Transverse colon (tissue), 4 donors: Measurements from ENCODE around the gene SPTBN5.

Experiments
- EP300 ChIP-seq: sonication (generic); formaldehyde crosslinking; IDR thresholded peaks from one replicate; pipeline ENCODE4 v1.6.1; 2017; ENCODE audit warnings: antibody characterized with exemption, low read depth
- POLR2A ChIP-seq: fragments of 450-650 bp; IDR thresholded peaks from one replicate; pipeline ENCODE4 v1.6.1; 2016; ENCODE audit warnings: antibody characterized with exemption, mild to moderate bottlenecking, moderate library complexity
- POLR2AphosphoS5 ChIP-seq, 3 donors: sonication (generic); formaldehyde crosslinking; IDR thresholded peaks; one replicate each; pipeline ENCODE4 v1.6.1; 2016; ENCODE audit warnings: antibody characterized with exemption in 3 of 3
- TF ChIP-seq, protein P1 (sequence below), 5 experiments: fragments of 200-600 bp in 3 of 5; fragments of 450-650 bp in 2 of 5; sonication (generic) in 3 of 5; IDR thresholded peaks; 1 replicate in 2 of 5; 2 replicates in 3 of 5; pipeline ENCODE4 v1.5.1; 2016 to 2017; ENCODE audit warnings: antibody characterized with exemption in 5 of 5, inconsistent platforms in 3 of 5, mild to moderate bottlenecking in 2 of 5, moderate library complexity in 1 of 5

DNA sequence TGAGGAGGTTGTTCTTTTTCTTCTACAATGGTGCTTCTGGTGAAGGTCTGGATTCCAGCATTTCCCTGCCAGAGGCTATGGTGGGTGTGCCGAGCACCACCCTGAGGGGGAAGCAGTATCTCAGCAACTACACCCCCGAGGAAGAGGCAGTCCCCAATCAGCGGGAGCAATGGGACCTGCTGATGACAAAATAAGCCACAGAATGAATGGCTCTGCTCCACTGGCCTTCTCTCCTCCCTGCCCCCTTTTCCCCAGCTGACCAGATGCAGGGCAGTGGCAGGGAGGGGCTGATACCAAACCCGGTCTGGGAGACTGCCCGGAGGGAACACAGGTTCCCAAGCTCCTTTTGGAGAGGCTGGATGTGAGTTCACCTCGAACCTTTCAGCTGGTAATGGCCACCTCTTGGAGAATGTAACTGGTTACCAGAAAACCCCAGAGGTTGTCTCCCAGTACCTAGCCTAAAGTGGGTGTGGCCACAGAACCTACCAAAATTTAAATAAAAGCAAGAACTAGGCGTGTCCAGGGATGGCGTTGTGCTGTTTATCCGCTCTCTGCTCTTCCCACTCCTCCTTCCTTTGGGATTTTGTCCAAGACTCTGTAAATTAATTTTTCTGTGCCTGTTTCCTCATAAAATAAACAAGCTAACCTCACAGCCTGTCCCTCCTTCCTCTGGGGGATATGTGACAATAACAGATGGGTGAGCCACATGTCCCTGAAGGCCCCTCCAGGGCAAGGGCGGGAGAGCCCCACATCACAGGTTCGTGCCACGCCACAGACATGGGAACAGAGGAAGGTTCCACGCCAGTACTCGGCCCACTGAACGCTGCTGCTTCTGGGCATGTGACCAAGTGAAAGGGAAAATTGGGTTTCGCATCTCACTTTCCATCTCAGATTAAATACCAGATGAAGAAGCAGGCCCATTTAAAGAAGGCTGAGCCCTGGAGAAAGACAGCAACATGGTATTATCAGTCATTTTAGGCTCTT, 35.1 kb upstream of the SPTBN5 start:
- TF ChIP-seq, protein P1, sequence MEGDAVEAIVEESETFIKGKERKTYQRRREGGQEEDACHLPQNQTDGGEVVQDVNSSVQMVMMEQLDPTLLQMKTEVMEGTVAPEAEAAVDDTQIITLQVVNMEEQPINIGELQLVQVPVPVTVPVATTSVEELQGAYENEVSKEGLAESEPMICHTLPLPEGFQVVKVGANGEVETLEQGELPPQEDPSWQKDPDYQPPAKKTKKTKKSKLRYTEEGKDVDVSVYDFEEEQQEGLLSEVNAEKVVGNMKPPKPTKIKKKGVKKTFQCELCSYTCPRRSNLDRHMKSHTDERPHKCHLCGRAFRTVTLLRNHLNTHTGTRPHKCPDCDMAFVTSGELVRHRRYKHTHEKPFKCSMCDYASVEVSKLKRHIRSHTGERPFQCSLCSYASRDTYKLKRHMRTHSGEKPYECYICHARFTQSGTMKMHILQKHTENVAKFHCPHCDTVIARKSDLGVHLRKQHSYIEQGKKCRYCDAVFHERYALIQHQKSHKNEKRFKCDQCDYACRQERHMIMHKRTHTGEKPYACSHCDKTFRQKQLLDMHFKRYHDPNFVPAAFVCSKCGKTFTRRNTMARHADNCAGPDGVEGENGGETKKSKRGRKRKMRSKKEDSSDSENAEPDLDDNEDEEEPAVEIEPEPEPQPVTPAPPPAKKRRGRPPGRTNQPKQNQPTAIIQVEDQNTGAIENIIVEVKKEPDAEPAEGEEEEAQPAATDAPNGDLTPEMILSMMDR (IDR thresholded peaks at IDR 0.05) = no peak
- no peak for TF ChIP-seq POLR2A
- TF ChIP-seq EP300 = no peak
- TF ChIP-seq POLR2AphosphoS5 (IDR thresholded peaks at IDR 0.05) = no peak
